GM12878 (cell line): ENCODE results near the gene HTRA2. TPM values are rescaled to one million over a fixed set of nuclear protein-coding genes. Genes with fewer than 3 reads are reported as not detected.

Experiments
- BHLHE40 ChIP-seq, 2 experiments: fragments of 450-650 bp in 1 of 2; IDR thresholded peaks; 2 replicates each; pipeline ENCODE4 v1.6.1; 2011 to 2017; ENCODE audit warnings: low read depth in 2 of 2, borderline replicate concordance in 1 of 2, improper control_type of control experiment in 1 of 2, low read length in 1 of 2, mild to moderate bottlenecking in 1 of 2
- EP300 ChIP-seq, 2 experiments: fragments of 150-350 bp in 1 of 2; IDR thresholded peaks; 2 replicates each; pipeline ENCODE4 v1.6.1; 2011 to 2012; ENCODE audit warnings: low read depth in 2 of 2, low read length in 2 of 2, borderline replicate concordance in 1 of 2, improper control_type of control experiment in 1 of 2, inconsistent platforms in 1 of 2; ENCODE audit not compliant: control insufficient read depth in 1 of 2
- ETV6 ChIP-seq, 2 experiments: fragments of 450-650 bp in 1 of 2; IDR thresholded peaks in 1 of 2; conservative IDR thresholded peaks in 1 of 2; 2 replicates each; pipeline ENCODE4 v1.6.1; 2014; ENCODE audit warnings: antibody characterized with exemption in 1 of 2, borderline replicate concordance in 1 of 2, low read depth in 1 of 2, mild to moderate bottlenecking in 1 of 2, moderate library complexity in 1 of 2
- MYB ChIP-seq: fragments of 150-350 bp; IDR thresholded peaks from 2 replicates; pipeline ENCODE4 v1.6.1; 2014; ENCODE audit warnings: mild to moderate bottlenecking, low read depth, low read length, borderline replicate concordance
- NKRF ChIP-seq: fragments of 450-650 bp; conservative IDR thresholded peaks from 2 replicates; pipeline ENCODE4 v1.6.1; 2017; ENCODE audit warnings: mild to moderate bottlenecking, moderate library complexity
- RAD21 ChIP-seq: IDR thresholded peaks from 2 replicates; pipeline ENCODE4 v1.6.1; 2011; ENCODE audit warnings: mild to moderate bottlenecking, low read depth, low read length, moderate library complexity; ENCODE audit not compliant: insufficient read depth
- SMAD5 ChIP-seq: IDR thresholded peaks from 2 replicates; pipeline ENCODE4 v1.6.1; 2016; ENCODE audit warnings: antibody characterized with exemption, low read depth
- SUPT20H ChIP-seq: IDR thresholded peaks from 2 replicates; pipeline ENCODE4 v1.6.1; 2011; ENCODE audit warnings: low read depth, mild to moderate bottlenecking, low read length, moderate library complexity, borderline replicate concordance; ENCODE audit not compliant: control insufficient read depth
- ZNF687 ChIP-seq: fragments of 450-650 bp; IDR thresholded peaks from 2 replicates; pipeline ENCODE4 v1.6.1; 2017; ENCODE audit warnings: mild to moderate bottlenecking, moderate library complexity
- polyA plus RNA-seq, 11 experiments: library from polyadenylated mRNA; depleted of rRNA in 4 of 11; unstranded in 6 of 11; stranded (reverse) in 5 of 11; fragments of >200 nt; fragmentation: Nextera tagmentation in 4 of 11; fragmentation: Illumina TruSeq in 1 of 11; extraction: Ambion mirVana in 4 of 11; extraction: Trizol in 1 of 11; gene quantifications; 1 replicate in 1 of 11; 2 replicates in 10 of 11; pipeline versions ENCODE4 v1.2.1 to v1.2.3, GENCODE V29; 2011 to 2016; ENCODE audit warnings: inconsistent platforms in 2 of 11, missing spikeins in 2 of 11, low read depth in 1 of 11
- total RNA-seq, 4 experiments: library from RNA; depleted of rRNA in 3 of 4; stranded (reverse); fragments of >200 nt in 3 of 4; fragmentation: Illumina TruSeq in 1 of 4; extraction: Trizol in 1 of 4; gene quantifications; 2 replicates each; pipeline versions ENCODE4 v1.2.1 to v1.2.3, GENCODE V29; 2013 to 2021
- TF ChIP-seq, protein P1 (sequence below): fragments of 450-650 bp; IDR thresholded peaks from 2 replicates; pipeline ENCODE4 v1.6.1; 2017; ENCODE audit warnings: mild to moderate bottlenecking, moderate library complexity
- TF ChIP-seq, protein P2 (sequence below): IDR thresholded peaks from 2 replicates; pipeline ENCODE4 v1.6.1; 2012; ENCODE audit warnings: mild to moderate bottlenecking, low read depth, low read length

Gene HTRA2
- total and polyA plus RNA-seq, 10 of the 15 experiments (the other 5 are each of a cell fraction or from before 2014, with no cell fraction given): 42.3 to 73.9 (median 54.6) TPM

DNA sequence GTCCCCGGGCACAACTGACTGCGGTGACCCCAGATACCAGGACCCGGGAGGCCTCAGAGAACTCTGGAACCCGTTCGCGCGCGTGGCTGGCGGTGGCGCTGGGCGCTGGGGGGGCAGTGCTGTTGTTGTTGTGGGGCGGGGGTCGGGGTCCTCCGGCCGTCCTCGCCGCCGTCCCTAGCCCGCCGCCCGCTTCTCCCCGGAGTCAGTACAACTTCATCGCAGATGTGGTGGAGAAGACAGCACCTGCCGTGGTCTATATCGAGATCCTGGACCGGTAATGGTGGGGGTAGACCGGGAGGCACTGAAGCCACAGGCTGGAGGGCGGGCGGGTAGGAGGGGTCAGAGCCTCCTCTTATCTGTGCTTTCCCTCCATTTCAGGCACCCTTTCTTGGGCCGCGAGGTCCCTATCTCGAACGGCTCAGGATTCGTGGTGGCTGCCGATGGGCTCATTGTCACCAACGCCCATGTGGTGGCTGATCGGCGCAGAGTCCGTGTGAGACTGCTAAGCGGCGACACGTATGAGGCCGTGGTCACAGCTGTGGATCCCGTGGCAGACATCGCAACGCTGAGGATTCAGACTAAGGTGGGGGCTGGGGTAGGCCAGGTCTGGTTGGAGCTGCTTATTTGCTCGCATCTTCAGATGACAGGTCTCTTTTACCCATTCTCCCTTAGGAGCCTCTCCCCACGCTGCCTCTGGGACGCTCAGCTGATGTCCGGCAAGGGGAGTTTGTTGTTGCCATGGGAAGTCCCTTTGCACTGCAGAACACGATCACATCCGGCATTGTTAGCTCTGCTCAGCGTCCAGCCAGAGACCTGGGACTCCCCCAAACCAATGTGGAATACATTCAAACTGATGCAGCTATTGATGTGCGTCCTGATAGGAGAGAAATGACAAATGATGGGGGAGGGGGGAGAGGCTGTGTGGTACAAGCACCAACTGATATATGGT lies 780 bp downstream of the HTRA2 start (continued):
- TF ChIP-seq EP300 (IDR thresholded peaks at IDR 0.05; ENCODE audit: borderline replicate concordance in 1 of 2, control insufficient read depth in 1 of 2, low read depth in 2 of 2, low read length in 2 of 2) (peak in 1 of 2 experiments; percentile 54; a peak in 2 of 4 replicates), SMAD5 (no peak), RAD21 (no peak), MYB (no peak), NKRF (peak; percentile 91), BHLHE40 (IDR thresholded peaks at IDR 0.05; ENCODE audit: borderline replicate concordance in 1 of 2, low read depth in 2 of 2, low read length in 1 of 2) (no peak; a peak in 1 of 4 replicates), SUPT20H (no peak), ZNF687 (no peak), ETV6 (conservative IDR thresholded peaks at IDR 0.05 in 1 of 2, IDR thresholded peaks at IDR 0.05 in 1 of 2; ENCODE audit: borderline replicate concordance in 1 of 2, low read depth in 1 of 2) (no peak)
- TF ChIP-seq, protein P1, sequence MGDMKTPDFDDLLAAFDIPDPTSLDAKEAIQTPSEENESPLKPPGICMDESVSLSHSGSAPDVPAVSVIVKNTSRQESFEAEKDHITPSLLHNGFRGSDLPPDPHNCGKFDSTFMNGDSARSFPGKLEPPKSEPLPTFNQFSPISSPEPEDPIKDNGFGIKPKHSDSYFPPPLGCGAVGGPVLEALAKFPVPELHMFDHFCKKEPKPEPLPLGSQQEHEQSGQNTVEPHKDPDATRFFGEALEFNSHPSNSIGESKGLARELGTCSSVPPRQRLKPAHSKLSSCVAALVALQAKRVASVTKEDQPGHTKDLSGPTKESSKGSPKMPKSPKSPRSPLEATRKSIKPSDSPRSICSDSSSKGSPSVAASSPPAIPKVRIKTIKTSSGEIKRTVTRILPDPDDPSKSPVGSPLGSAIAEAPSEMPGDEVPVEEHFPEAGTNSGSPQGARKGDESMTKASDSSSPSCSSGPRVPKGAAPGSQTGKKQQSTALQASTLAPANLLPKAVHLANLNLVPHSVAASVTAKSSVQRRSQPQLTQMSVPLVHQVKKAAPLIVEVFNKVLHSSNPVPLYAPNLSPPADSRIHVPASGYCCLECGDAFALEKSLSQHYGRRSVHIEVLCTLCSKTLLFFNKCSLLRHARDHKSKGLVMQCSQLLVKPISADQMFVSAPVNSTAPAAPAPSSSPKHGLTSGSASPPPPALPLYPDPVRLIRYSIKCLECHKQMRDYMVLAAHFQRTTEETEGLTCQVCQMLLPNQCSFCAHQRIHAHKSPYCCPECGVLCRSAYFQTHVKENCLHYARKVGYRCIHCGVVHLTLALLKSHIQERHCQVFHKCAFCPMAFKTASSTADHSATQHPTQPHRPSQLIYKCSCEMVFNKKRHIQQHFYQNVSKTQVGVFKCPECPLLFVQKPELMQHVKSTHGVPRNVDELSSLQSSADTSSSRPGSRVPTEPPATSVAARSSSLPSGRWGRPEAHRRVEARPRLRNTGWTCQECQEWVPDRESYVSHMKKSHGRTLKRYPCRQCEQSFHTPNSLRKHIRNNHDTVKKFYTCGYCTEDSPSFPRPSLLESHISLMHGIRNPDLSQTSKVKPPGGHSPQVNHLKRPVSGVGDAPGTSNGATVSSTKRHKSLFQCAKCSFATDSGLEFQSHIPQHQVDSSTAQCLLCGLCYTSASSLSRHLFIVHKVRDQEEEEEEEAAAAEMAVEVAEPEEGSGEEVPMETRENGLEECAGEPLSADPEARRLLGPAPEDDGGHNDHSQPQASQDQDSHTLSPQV: no peak
- TF ChIP-seq, protein P2, sequence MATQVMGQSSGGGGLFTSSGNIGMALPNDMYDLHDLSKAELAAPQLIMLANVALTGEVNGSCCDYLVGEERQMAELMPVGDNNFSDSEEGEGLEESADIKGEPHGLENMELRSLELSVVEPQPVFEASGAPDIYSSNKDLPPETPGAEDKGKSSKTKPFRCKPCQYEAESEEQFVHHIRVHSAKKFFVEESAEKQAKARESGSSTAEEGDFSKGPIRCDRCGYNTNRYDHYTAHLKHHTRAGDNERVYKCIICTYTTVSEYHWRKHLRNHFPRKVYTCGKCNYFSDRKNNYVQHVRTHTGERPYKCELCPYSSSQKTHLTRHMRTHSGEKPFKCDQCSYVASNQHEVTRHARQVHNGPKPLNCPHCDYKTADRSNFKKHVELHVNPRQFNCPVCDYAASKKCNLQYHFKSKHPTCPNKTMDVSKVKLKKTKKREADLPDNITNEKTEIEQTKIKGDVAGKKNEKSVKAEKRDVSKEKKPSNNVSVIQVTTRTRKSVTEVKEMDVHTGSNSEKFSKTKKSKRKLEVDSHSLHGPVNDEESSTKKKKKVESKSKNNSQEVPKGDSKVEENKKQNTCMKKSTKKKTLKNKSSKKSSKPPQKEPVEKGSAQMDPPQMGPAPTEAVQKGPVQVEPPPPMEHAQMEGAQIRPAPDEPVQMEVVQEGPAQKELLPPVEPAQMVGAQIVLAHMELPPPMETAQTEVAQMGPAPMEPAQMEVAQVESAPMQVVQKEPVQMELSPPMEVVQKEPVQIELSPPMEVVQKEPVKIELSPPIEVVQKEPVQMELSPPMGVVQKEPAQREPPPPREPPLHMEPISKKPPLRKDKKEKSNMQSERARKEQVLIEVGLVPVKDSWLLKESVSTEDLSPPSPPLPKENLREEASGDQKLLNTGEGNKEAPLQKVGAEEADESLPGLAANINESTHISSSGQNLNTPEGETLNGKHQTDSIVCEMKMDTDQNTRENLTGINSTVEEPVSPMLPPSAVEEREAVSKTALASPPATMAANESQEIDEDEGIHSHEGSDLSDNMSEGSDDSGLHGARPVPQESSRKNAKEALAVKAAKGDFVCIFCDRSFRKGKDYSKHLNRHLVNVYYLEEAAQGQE: no peak
